T-helper 1 cell treated with Interleukin-12 subunit alpha and Interleukin-12 subunit beta and Interleukin-4 antibody, amounts not matched to agents 30 ng/mL and 1 ng/mL, for 36 hours (primary cell): Measurements from ENCODE around the gene ZNF280C. TPM values are rescaled to one million over a fixed set of nuclear protein-coding genes. Genes with fewer than 3 reads are reported as not detected.

Source experiments
- intact Hi-C: fragments of 100-400 bp; cut with micrococcal nuclease; formaldehyde crosslinking; loops from one replicate; pipeline ENCODE4 v1.15.1; 2024
- total RNA-seq: library from RNA; stranded (reverse); gene quantifications from 2 replicates; pipeline ENCODE4 v1.2.3, GENCODE V29; 2022

The ZNF280C gene
- total RNA-seq, 1 donor from 2014 or later: 5.0 TPM

DNA sequence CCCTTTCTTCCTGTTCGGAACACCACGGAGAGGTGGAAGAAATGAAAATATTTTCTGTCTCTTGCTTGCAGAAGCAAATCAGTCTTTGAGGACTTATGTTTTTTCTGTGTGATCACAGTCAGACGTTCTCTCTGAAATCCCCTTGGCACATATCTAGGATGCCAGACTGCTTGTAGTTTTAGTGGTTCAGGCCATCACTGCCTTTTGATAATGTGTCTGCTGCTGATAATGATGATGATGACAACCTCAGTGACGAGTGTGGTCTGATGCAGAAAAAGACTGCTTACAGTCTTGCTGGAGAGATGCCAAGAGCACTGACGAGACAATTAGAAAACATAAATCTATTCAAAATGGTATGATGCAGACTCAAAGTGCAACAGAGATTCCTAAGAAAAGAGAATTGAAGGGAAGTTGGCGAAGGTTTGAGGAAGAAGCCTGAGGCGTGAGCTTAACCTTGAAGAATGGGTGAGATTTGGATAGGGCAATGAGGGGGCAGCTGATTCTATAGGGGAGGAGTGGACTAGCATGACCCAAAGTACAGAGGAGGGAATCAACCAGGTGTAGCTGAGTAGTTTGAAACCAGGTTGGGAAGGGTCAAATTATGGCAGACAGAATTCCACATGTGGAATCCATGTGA, 89.0 kb downstream of the ZNF280C start:
- intact Hi-C loops: no loop called here

DNA sequence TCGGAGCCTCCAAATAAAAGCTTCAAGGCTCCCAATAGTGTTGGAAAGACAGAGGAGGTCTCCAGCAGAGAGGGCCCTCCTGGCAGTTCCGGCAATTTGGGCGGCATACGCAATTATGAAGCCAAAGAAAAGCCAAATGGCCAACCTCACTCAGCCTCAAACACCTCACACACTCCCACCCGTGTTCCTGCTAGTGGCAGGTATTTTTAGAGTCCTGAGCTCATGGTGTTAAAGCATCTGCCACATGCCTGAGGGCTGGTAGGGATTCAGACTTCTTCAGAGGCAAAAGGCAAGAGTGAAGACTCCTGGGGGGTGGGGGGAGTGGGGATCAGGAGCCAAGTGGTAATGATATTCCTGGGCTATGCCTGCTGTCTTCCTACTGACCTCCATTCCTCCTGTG, 89.5 kb downstream of the ZNF280C start:
- intact Hi-C loops: no loop called here

DNA sequence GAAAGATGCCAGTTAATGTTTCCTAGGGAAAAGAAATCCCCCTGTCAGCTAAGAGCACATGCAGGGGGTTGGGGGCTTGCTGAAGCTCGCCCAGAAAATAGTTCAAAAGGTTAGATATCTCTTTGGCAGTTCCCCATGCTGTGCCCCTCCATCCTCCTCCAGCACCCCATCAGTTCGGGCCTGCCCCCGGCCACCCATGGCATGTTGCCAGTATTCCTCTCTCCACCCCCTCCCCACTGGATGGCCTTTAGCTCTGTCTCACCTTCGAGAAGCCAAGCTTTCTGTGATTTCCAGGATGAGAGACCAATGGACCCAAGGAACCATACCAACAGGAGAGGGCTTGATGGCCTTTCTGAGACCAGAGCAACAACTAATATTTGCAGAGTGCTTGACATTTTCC, 91.8 kb downstream of the ZNF280C start:
- intact Hi-C loops: no loop called here

DNA sequence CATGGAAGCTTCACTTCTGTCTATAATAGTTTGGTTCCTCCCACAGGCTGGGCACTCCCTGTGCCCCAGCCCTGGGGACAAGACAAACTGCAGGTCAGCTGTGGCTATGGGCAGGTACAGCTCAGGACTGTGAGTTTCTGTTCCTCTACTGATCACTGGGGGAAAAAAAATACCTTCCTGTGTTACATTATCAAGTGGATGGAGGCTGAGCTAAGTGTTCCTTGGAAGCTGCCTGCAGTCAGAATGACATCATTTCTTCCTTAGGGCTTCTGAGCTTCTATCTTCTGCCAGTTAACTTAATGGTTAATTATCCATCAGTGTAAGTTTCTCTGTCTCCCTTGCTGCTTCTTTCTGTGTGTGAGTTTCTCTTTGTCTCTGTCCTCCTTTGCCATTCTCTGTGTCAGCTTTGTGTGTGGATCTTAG, 92.3 kb downstream of the ZNF280C start:
- intact Hi-C loops: no loop called here

DNA sequence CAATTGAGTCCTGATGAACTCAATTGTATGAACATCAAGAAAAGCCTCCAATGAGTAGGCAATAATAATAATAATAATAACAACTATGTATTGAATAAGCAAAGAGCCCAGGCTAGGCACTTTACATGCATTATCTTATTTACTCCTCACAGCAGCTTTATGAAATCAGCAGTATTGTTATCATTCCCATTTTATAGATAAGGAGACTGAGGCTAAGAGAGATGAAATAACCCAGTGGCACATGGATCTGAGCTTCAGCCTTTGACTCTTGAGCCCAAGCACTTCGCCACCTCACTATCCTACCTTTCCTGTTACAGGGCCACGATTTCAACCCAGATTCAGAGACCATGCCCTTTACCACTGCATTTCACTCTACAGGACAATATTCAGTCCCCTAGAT, 93.8 kb downstream of the ZNF280C start:
- intact Hi-C loops: loop anchor here (5.0 kb wide), 4 partner anchors 227 to 1637 kb away; partner anchors contain the start of gene RBMX2

DNA sequence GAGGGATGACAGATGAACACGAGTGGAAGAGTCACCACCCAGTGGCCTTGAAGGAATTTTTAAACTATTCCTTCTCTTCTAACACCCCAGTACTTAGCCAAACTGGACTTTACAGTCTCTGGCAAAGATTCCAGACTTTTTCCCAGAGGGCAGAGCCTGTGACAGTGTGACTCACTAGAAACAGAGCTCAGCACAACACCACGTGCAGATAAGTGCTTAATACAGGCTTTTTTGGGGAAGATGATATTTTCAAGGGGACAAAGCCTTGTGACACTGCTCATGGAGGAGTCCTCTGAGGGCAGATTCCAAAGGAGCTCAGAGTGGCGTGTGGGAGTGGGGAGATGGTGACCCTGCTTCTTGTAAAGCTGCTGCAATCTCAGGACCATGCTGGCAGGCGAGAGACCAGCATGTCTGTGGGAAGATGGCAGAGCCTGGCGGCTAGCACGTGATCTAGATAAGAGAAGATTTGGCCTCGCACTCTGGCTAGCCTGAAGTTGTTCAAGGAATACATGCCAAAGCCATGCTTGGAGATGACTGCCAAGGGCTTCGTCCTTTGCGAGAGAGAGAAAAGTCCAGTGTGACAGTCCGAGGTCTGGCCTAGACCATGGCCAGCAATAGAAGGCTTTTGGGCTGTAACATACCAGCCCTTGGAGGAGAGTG, 94.5 kb downstream of the ZNF280C start:
- intact Hi-C loops: loop anchor here (5.0 kb wide), 4 partner anchors 228 to 1638 kb away; partner anchors contain the start of gene RBMX2

DNA sequence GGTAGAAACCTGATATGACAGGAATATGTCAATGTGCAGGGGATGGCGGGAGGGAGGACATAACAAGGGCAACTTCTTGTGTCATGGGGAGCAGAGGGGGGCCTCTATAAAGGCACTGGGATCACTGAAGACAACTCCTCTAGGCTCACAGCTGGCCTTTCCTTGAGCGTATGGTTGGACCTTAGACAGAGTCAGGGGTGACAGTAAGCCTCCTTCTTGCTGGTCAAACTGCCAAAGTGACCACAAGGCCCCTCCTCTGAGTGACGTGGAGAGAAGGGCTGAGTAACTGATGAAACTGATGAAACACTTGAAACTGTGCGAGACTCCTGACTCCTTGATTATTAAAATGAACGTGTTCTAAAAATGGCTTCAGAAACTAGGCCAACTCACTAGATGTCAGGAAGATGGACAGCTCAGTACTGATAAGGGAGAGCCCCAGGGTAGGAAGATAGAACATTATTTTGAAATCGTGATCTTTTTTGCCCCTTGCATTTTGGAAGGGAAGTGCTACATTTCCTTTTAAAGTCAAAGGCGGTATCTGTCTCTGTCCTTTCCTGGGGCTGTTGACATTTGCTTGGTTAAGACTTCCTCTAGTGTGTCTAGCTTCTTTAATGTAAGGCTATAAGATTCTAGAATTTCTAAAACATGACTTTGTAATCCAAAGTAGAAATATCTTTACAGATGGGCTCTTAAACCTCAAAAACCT, 95.4 kb downstream of the ZNF280C start:
- intact Hi-C loops: loop anchor here (1.0 to 5.0 kb wide), 9 partner anchors 8 to 1639 kb away; partner anchors contain the start of genes AIFM1, ENOX2 and RBMX2

DNA sequence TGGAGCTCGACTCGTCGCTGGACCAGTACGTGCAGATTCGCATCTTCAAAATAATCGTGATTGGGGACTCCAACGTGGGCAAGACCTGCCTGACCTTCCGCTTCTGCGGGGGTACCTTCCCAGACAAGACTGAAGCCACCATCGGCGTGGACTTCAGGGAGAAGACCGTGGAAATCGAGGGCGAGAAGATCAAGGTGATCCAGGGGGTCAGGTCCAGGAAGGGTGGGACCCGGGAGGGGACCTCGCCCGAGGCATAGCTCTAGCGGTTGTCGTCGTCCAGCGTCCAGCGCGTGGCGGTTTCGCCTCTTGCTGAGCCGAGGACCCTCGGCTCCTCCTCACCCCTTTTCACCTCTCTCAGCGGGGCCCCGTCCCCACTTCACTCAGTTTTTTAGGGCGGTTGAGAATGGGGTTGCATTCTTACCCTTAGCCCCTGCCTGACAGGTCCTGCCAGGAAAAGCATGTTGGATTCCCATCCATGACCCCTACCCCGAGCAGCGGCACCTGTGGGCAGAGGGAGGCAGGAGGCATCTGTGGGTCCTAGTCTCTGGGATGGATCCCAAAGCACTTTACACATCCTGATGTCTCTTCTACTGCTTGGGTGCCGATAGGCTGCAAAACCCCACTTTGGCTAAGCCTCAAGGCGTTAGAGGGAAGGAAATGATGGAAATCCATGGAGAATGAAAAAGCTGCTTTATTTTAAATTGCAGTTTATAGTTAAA, 96.4 kb downstream of the ZNF280C start:
- intact Hi-C loops: loop anchor here (2.0 to 5.0 kb wide), 6 partner anchors 230 to 1640 kb away; partner anchors contain the start of genes ENOX2 and RBMX2

DNA sequence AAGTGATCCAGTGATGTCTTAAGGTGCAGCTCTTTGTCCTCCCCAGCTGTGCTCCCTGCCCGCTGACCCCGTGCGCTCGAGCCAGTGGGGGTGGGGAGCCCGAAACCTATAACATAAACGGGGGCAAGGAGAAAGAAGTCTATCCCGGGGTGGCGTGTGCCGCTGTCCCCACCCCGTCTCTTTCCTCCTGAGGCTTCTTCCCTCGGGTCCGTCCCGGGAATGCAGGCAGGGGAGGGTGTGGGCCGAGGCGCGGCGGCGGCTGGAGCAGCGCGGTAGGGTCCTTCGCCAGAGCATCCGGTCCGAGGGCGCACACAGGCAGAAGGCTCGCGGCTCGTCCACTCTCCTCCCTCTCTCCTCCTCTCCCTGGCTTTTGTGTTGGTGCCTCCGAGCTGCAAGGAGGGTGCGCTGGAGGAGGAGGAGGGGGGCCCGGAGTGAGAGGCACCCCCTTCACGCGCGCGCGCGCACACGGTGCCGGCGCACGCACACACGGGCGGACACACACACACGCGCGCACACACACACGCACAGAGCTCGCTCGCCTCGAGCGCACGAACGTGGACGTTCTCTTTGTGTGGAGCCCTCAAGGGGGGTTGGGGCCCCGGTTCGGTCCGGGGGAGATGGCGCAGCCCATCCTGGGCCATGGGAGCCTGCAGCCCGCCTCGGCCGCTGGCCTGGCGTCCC, 97.1 kb downstream of the ZNF280C start, which contains the start of gene RAB33A:
TSS of gene RAB33A (plus strand) at position 517 of the 681 bp plus-strand sequence. CDS start at position 618, 101 bp downstream.
- intact Hi-C loops: loop anchor here (2.0 to 5.0 kb wide), 8 partner anchors 51 to 1641 kb away; partner anchors contain the start of genes ENOX2 and RBMX2

DNA sequence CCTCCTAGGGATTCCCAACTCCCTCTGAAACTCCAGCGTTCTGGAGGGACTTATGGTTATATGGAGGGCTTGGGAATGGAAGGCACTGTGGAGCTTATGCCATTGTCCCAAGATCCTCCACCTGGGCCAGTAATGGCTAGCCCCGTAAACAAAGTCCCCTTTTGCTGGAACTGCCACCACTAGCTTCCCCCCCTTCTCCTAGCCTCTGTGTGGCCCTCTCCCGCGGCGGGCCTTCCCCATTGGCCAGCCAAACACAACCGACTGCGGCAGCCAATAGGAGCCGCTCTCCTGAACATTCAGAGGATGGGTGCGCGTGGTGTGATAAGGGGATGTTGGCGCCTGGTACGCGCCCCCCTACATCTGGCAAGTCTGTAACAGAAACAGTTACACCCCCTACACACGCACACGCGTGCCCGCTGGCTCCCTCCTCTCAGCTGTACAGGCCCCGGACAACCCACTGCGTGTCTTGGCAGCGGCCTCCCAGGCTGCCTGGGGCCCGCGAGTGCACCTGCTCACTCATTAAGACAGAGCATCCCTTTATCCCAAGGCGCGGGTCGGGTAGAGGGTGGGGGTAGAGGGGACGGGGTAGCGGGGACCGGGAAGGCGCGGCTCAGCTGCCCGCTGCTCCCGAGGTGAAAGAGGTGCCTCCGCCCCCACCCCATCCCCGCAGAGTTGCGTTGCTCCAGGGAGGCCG, 97.8 kb downstream of the ZNF280C start:
- intact Hi-C loops: loop anchor here (1.0 to 5.0 kb wide), 7 partner anchors 50 to 1641 kb away; partner anchors contain the start of genes BCORL1 and RBMX2

DNA sequence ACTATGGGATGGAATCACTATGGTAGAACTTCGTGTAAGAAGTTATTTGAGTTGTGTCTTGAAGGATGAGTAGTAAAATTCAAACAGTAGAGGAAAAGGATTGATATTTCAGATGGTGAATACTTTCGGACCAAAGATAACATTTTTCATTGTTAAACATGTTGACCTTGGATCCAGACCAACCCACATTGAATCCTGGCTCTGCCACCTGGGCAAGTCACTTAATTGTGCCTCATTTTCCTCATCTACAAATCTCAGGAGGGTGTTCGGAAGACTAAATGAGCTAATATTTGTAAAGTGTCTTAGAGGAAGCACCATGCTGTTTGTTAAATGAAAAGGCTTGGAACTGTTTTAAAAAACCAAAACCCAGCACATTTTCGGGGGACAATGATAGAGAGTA, 101.7 kb downstream of the ZNF280C start:
- intact Hi-C loops: loop anchor here (2.0 to 5.0 kb wide), 2 partner anchors 16 to 170 kb away; partner anchors contain the start of gene SLC25A14

DNA sequence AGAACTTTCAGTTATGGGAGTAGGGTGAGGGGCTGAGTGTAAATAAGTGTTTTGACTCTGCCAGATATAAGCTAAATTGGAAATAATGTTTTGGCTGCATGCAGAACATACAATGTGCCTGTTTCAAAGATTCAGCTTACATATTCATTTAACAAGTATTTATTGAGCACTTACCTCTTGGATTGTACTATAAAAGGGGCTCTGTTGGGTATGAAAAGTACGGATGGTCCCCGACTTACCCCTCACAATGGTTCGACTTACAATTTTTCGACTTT, 102.3 kb downstream of the ZNF280C start:
- intact Hi-C loops: loop anchor here (1.0 to 5.0 kb wide), 4 partner anchors 16 to 171 kb away; partner anchors contain the start of gene SLC25A14

DNA sequence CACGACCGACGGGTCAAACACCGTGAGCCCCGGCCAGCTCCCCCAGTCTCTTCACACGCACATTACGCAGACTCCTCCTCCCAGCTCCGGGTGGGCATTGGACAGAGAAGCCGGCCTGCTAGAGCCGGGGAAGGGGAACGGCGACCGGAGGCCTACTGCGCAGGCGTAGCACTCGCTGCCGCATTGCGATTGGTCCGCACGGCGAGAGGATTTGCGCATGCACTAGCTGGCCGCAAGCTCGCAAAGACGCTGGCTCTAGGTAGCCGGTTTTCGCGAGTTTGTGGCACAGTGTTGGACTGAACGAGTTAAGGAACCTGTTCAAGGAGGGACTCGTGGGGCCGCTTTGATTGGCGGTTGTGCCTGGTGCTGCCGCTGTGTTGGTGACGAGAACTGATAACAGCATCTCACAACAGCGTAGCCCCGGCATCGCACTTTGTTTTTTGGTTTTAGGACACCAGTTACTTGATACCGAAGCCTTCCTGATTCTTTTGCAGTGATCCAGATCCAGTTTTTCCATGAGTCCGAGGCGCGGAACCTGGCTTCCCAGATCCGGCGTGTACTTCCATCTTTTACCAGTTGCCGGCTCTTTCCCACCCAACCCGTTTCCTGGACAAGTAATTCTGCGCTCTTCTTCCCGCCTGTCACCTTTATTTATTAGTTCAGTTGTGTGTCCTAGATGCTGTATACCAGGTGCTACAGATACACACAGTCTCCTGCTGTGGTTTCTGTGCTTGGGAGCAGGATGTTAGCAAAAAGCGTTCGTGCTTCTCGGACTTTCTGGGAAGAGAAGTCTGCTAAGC, 102.8 kb downstream of the ZNF280C start, which contains the start of gene AIFM1:
TSS of gene AIFM1 (minus strand) at position 139 of the 800 bp plus-strand sequence. CDS start 185 bp downstream, outside the sequence.
- intact Hi-C loops: loop anchor here (1.0 to 5.0 kb wide), 9 partner anchors 7 to 259 kb away; partner anchors contain the start of genes SLC25A14, UTP14A and ZNF280C

DNA sequence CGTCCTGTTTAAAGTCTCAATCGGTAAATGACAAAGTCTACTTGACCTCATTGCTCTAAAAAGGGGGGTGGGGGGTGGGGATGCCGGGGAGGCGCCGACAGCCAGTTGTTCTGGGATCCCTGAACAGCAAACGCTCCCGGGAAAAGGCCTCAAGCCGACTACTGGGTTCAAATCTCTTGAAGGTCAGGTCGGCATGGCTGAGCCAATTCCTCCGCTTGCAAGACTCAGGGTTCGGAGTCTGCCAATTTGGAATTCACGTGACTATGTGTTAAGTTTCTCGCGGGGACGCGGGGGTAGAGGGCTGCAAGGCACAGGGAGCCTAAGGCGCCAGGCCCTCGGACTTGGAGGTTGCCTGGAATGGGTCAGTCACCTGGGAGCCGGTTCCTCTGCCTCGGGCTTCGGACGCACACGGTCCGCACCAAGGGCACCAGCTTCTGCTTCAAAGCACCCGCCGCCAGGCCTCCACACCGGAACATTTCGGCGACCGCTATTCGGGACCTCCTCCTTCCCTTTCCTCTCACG, 103.5 kb downstream of the ZNF280C start:
- intact Hi-C loops: loop anchor here (1.0 to 5.0 kb wide), 6 partner anchors 8 to 258 kb away; partner anchors contain the start of genes SLC25A14, UTP14A and ZNF280C

DNA sequence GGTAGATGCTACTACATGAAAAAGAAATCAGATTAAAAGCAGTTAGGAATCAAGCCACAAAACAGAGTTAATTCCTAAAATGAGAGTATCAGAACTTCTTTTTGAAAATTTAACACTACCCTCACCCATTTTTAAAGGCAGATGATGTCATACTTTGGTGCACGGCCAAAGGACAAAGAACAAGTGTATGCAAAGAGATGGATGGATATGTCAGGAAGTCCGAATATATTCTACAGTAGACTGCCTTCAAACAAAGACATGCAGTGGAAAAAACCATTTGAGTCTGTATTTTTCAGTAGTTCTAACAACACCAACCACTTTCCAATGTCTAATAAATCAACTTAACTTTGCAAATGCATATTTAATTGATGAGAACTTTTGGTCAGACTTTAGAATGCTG, 105.3 kb downstream of the ZNF280C start:
- intact Hi-C loops: no loop called here

DNA sequence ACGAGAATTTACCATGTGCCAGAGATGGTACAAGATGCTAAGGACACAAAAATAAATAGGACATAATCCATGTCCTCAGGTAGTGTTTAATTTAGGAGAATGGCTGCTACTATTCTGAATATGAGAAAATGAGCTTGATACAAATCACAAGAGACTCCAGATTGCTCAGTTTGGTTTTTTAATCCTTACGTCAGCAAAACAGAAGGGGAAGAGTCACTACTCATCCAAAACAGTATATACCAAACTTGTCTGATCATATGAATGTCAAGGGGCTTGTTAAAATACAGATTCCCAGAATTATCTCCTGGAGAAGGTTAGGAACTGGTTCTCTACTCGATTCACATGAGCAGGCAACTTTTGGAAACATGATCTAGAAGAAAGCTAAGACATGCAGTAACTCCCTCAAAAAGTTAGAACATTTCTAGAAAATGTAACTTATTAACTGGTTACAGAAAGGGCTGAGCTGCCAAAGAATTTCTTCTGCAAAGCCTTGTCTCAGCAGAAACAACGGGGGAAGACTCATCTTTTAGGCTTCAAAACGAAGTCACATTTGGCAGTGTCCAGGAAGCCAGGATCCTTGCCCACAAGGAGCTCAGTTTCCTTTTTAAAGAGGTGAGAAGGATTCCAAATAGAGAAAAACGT, 106.5 kb downstream of the ZNF280C start:
- intact Hi-C loops: no loop called here

DNA sequence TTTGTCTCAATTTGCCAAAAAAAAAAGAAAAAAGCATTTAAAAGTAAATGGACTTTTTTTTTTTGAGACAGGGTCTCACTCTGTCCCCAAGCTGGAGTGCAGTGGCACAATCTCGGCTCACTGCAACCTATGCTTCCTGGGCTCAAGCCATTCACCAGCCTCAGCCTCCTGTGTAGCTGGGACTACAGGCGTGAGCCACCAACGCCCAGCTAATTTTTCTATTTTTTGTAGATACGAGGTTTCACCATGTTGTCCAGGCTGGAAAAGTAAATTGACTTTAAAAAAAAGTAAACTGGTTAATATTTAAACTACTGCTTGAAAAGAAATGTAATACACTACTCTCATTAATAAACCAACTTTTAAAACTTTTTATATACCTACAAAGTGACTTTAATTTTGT, 108.9 kb downstream of the ZNF280C start:
- intact Hi-C loops: no loop called here

DNA sequence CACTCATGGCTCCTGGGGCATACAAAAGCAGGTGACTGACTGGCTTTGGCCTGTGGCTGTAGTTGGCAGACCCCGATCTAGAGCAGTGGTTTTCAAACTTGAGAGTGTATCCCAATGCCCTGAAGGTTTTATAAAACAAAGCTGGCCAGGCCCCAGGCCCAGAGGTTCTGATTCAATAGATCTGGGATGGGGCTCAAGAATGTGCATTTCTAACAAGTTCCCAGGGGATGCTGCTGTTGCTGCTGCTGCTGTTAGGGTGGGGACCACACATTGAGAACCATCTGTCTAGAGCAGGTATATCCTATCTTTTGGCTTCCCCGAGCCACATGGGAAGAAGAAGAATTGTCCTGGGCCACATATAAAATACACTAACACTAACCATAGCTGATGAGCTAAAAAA, 110.4 kb downstream of the ZNF280C start:
- intact Hi-C loops: no loop called here
